Measurements from ENCODE around the gene BBC3.

BBC3 gene

GRCh38 chr19:47225746-47226425 is 5.1 kb downstream of the BBC3 start:
- DNase-seq: peak; percentile 82
- no peaks in the 10 kb centered on the region for H3K9me3 ChIP-seq (ENCODE audit: severe bottlenecking)
- H3K27ac ChIP-seq: peak overlapping the region; percentile 92
- no peaks in the 10 kb centered on the region for H3K27me3 ChIP-seq (ENCODE audit: insufficient read depth, low read depth, severe bottlenecking)
- peak overlapping the region; percentile 53 for H3K4me3 ChIP-seq (ENCODE audit: low read depth, low read length)
- peaks cover 36% of the 10 kb centered on the region for H3K36me3 ChIP-seq
- no peak for TF ChIP-seq CTCF (IDR thresholded peaks at IDR 0.05; ENCODE audit: low read depth, low read length)

- H3K9me3 ChIP-seq (ENCODE audit: severe bottlenecking): no peaks in the 10 kb centered on the region
- no peak overlapping the region for H3K27ac ChIP-seq
- no peaks in the 10 kb centered on the region for H3K27me3 ChIP-seq (ENCODE audit: insufficient read depth, low read depth, severe bottlenecking)
- no peak for DNase-seq
- no peak for TF ChIP-seq CTCF (IDR thresholded peaks at IDR 0.05; ENCODE audit: low read depth, low read length)
- H3K36me3 ChIP-seq: peaks cover 52% of the 10 kb centered on the region
- no peak overlapping the region for H3K4me3 ChIP-seq (ENCODE audit: low read depth, low read length)
These were observed 9.1 kb downstream of the BBC3 start for GRCh38 chr19:47221890-47222289.

- no peak for TF ChIP-seq CTCF (IDR thresholded peaks at IDR 0.05; ENCODE audit: low read depth, low read length)
- H3K9me3 ChIP-seq (ENCODE audit: severe bottlenecking): no peaks in the 10 kb centered on the region
- H3K27ac ChIP-seq: no peak overlapping the region
- DNase-seq: no peak
- no peaks in the 10 kb centered on the region for H3K27me3 ChIP-seq (ENCODE audit: insufficient read depth, low read depth, severe bottlenecking)
- H3K4me3 ChIP-seq (ENCODE audit: low read depth, low read length): no peak overlapping the region
- peaks cover 52% of the 10 kb centered on the region for H3K36me3 ChIP-seq
These were observed 9.7 kb downstream of the BBC3 start for GRCh38 chr19:47221080-47221841.

GRCh38 chr19:47215581-47215980 is 15.4 kb downstream of the BBC3 start:
- no peak for TF ChIP-seq CTCF (IDR thresholded peaks at IDR 0.05; ENCODE audit: low read depth, low read length)
- H3K4me3 ChIP-seq (ENCODE audit: low read depth, low read length): no peak overlapping the region
- H3K27ac ChIP-seq: no peak overlapping the region
- DNase-seq: no peak
- H3K27me3 ChIP-seq (ENCODE audit: insufficient read depth, low read depth, severe bottlenecking): no peaks in the 10 kb centered on the region
- H3K9me3 ChIP-seq (ENCODE audit: severe bottlenecking): no peaks in the 10 kb centered on the region
- H3K36me3 ChIP-seq: peaks cover 25% of the 10 kb centered on the region

- DNase-seq: peak; percentile 69
- peaks cover 55% of the 10 kb centered on the region for H3K36me3 ChIP-seq
- H3K9me3 ChIP-seq (ENCODE audit: severe bottlenecking): no peaks in the 10 kb centered on the region
- H3K27me3 ChIP-seq (ENCODE audit: insufficient read depth, low read depth, severe bottlenecking): no peaks in the 10 kb centered on the region
- peak; percentile 47; the same call in 1 of the 2 replicates for TF ChIP-seq CTCF (IDR thresholded peaks at IDR 0.05; ENCODE audit: low read depth, low read length)
- H3K27ac ChIP-seq: peak overlapping the region; percentile 35; the same call in 1 of the 2 replicates
- no peak overlapping the region for H3K4me3 ChIP-seq (ENCODE audit: low read depth, low read length)
These were observed 20.2 kb downstream of the BBC3 start for GRCh38 chr19:47210689-47211316.

Data from WERI-Rb-1 (cell line).